ENCODE measurements around the gene LTBR. TPM values are rescaled to one million over a fixed set of nuclear protein-coding genes. Genes with fewer than 3 reads are reported as not detected.

LTBR gene
- total and polyA plus RNA-seq, 4 donors = 15.8 to 138 (median 89.0) TPM

DNA sequence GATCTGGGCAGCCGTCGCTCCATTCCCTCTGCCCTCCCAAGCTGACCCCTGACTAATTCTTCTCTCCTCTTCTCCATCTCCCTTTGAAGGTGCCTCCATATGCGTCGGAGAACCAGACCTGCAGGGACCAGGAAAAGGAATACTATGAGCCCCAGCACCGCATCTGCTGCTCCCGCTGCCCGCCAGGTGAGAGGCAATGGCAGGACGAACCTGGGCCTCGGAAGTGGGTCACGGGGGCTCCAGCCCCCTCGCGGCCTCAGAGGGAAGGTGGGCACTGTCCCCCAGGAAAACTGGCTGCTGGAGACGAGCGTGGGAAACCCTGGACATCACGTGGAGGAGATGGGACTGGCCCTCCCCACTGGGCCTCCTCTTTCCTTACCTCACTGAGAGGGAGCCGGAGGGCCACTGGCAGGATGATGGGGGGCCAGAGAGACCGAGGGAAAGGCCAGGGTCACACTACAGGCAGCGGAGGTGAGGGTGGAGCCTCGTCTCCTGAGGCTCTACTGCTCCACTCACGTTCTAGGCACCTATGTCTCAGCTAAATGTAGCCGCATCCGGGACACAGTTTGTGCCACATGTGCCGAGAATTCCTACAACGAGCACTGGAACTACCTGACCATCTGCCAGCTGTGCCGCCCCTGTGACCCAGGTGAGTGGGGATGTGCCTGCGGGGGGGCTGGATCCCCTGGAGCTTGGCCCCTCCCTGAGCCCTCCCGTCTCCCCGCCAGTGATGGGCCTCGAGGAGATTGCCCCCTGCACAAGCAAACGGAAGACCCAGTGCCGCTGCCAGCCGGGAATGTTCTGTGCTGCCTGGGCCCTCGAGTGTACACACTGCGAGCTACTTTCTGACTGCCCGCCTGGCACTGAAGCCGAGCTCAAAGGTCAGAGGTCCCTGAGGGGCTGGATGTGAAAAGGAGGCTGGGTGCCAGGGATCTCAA, 806 bp downstream of the LTBR start:
- TF ChIP-seq RXRA (IDR thresholded peaks at IDR 0.05) (peak; percentile 51 to 71), RAD21 (IDR thresholded peaks at IDR 0.05) (peak in 1 of 2 donors; percentile 35), MAX (IDR thresholded peaks at IDR 0.05) (peak; percentile 62), HNF4G (IDR thresholded peaks at IDR 0.05) (no peak), HNF4A (conservative IDR thresholded peaks at IDR 0.05) (peak; percentile 57 to 59), ZBTB33 (IDR thresholded peaks at IDR 0.05) (no peak), YY1 (IDR thresholded peaks at IDR 0.05) (no peak), FOXA2 (IDR thresholded peaks at IDR 0.05) (no peak), TAF1 (conservative IDR thresholded peaks at IDR 0.05) (peak; percentile 65), REST (IDR thresholded peaks at IDR 0.05) (peak; percentile 21), EGR1 (IDR thresholded peaks at IDR 0.05; ENCODE audit: low read depth in 2 of 2) (no peak), SP1 (IDR thresholded peaks at IDR 0.05) (peak; percentile 45), NR2F2 (IDR thresholded peaks at IDR 0.05) (peak; percentile 71), ATF3 (IDR thresholded peaks at IDR 0.05) (no peak), GABPA (IDR thresholded peaks at IDR 0.05 in 1 of 2, conservative IDR thresholded peaks at IDR 0.05 in 1 of 2) (no peak), JUND (IDR thresholded peaks at IDR 0.05) (no peak)
- TF ChIP-seq, protein P1, sequence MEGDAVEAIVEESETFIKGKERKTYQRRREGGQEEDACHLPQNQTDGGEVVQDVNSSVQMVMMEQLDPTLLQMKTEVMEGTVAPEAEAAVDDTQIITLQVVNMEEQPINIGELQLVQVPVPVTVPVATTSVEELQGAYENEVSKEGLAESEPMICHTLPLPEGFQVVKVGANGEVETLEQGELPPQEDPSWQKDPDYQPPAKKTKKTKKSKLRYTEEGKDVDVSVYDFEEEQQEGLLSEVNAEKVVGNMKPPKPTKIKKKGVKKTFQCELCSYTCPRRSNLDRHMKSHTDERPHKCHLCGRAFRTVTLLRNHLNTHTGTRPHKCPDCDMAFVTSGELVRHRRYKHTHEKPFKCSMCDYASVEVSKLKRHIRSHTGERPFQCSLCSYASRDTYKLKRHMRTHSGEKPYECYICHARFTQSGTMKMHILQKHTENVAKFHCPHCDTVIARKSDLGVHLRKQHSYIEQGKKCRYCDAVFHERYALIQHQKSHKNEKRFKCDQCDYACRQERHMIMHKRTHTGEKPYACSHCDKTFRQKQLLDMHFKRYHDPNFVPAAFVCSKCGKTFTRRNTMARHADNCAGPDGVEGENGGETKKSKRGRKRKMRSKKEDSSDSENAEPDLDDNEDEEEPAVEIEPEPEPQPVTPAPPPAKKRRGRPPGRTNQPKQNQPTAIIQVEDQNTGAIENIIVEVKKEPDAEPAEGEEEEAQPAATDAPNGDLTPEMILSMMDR (IDR thresholded peaks at IDR 0.05; ENCODE audit: low read depth, low read length, missing input control) = no peak
- Histone ChIP-seq H3K9ac (ENCODE audit: low read depth in 1 of 2, low read length in 2 of 2) (peak overlapping the region; percentile 77 to 94), H3K27me3 (ENCODE audit: control insufficient read depth in 4 of 4, insufficient read depth in 4 of 4, low read length in 3 of 4) (no peaks in the 10 kb centered on the region), H3K27ac (ENCODE audit: low read depth in 1 of 2, low read length in 2 of 2) (peak overlapping the region; percentile 95), H3K4me3 (ENCODE audit: low read depth in 1 of 3, low read length in 3 of 3) (peak overlapping the region; percentile 88 to 91 (median 89)), H3K9me3 (ENCODE audit: control insufficient read depth in 4 of 4, low read length in 3 of 4) (no peaks in the 10 kb centered on the region), H3K4me1 (ENCODE audit: control insufficient read depth in 4 of 4, insufficient read depth in 4 of 4, low read length in 3 of 4) (peaks cover 13 to 34% (median 23%) of the 10 kb centered on the region in 4 donors), H3K36me3 (ENCODE audit: control insufficient read depth in 4 of 4, insufficient read depth in 3 of 4, low read depth in 1 of 4, low read length in 3 of 4) (peaks cover 19 to 23% (median 21%) of the 10 kb centered on the region in 4 donors)
- DNase-seq (ENCODE audit: low spot score) = no peak
- 15% methylated on average over 36 of the region's 36 CpGs for WGBS
